IMR-90 (cell line): Measurements from ENCODE around the gene IL18R1. TPM values are rescaled to one million over a fixed set of nuclear protein-coding genes. Genes with fewer than 3 reads are reported as not detected.

Experiments
- ATAC-seq: fragments of 200-7000 bp; cut with Tn5 transposase; 2 replicates; pipeline ENCODE4 v1.9.1; 2020; ENCODE audit warnings: low read depth, mild to moderate bottlenecking, moderate library complexity
- BruUV-seq: library from RNA; stranded (reverse); fragments of 400-500 nt; replicated peaks from 2 replicates; lab custom pipeline; 2021; lab: Mats Ljungman, UMichigan
- CTCF ChIA-PET: fragments of 300-600 bp; formaldehyde crosslinking; extraction: SDS; loops from one replicate; lab custom pipeline; 2021; ENCODE audit warnings: antibody characterized with exemption; lab: Yijun Ruan, JAX
- POLR2A ChIA-PET: fragments of 300-600 bp; sonication (Branson Sonifier 250); formaldehyde crosslinking; loops from one replicate; lab custom pipeline; 2022; ENCODE audit warnings: antibody characterized with exemption; ENCODE audit not compliant: unreplicated experiment; lab: Charles Lee
- DNase-seq: peaks from one replicate; pipeline ENCODE4 v3.0.0; 2013
- H2AFZ ChIP-seq: replicated peaks from 2 replicates; pipeline ENCODE3; 2013; ENCODE audit warnings: low read length, mild to moderate bottlenecking; ENCODE audit not compliant: poor library complexity
- H2AK5ac ChIP-seq: 2 replicates; pipeline ENCODE4 v1.6.1; 2013; ENCODE audit warnings: low read depth, low read length, inconsistent platforms
- H2AK9ac ChIP-seq: replicated peaks from 2 replicates; pipeline ENCODE3; 2013; ENCODE audit warnings: mild to moderate bottlenecking, low read depth, low read length, moderate library complexity; ENCODE audit not compliant: poor library complexity
- H2BK120ac ChIP-seq: 2 replicates; pipeline ENCODE4 v1.6.1; 2013; ENCODE audit warnings: low read depth, low read length, inconsistent platforms
- H2BK15ac ChIP-seq: 3 replicates; pipeline ENCODE4 v1.6.1; 2013; ENCODE audit warnings: low read depth, low read length, inconsistent platforms
- H2BK20ac ChIP-seq: 2 replicates; pipeline ENCODE4 v1.6.1; 2013; ENCODE audit warnings: low read depth, mild to moderate bottlenecking, inconsistent platforms, low read length, moderate library complexity
- H2BK5ac ChIP-seq: 2 replicates; pipeline ENCODE4 v1.6.1; 2013; ENCODE audit warnings: mild to moderate bottlenecking, low read depth, low read length, inconsistent platforms; ENCODE audit not compliant: poor library complexity, severe bottlenecking
- H3K14ac ChIP-seq: replicated peaks from 2 replicates; pipeline ENCODE4 v1.6.1; 2013; ENCODE audit warnings: low read depth, low read length, inconsistent platforms
- H3K18ac ChIP-seq: 2 replicates; pipeline ENCODE4 v1.6.1; 2013; ENCODE audit warnings: low read depth, low read length, control low read depth
- H3K23ac ChIP-seq: 2 replicates; pipeline ENCODE4 v1.6.1; 2013; ENCODE audit warnings: low read depth, low read length, inconsistent platforms
- H3K27ac ChIP-seq: 2 replicates; pipeline ENCODE4 v1.5.1; 2013; ENCODE audit warnings: mild to moderate bottlenecking, control low read depth, low read length; ENCODE audit not compliant: insufficient read depth
- H3K27me3 ChIP-seq: 2 replicates; pipeline ENCODE4 v1.6.1; 2013; ENCODE audit warnings: low read length; ENCODE audit not compliant: control insufficient read depth, insufficient read depth
- H3K36me3 ChIP-seq: 2 replicates; pipeline ENCODE4 v1.6.1; 2013; ENCODE audit warnings: low read length, mixed read lengths; ENCODE audit not compliant: control insufficient read depth, insufficient read depth
- H3K4ac ChIP-seq: 2 replicates; pipeline ENCODE4 v1.6.1; 2013; ENCODE audit warnings: low read depth, low read length, inconsistent platforms
- H3K4me1 ChIP-seq: 2 replicates; pipeline ENCODE4 v1.6.1; 2013; ENCODE audit warnings: low read length, mixed read lengths; ENCODE audit not compliant: control insufficient read depth, insufficient read depth
- H3K4me2 ChIP-seq: 2 replicates; pipeline ENCODE4 v1.6.1; 2013; ENCODE audit warnings: low read depth, mild to moderate bottlenecking, control low read depth, low read length, moderate library complexity
- H3K4me3 ChIP-seq: 2 replicates; pipeline ENCODE4 v1.5.1; 2013; ENCODE audit warnings: low read depth, mild to moderate bottlenecking, control low read depth, low read length, moderate library complexity; ENCODE audit not compliant: insufficient read depth
- H3K56ac ChIP-seq: 2 replicates; pipeline ENCODE4 v1.6.1; 2013; ENCODE audit warnings: low read length, inconsistent platforms; ENCODE audit not compliant: insufficient read depth; ENCODE audit errors: extremely low read depth
- H3K79me1 ChIP-seq, 2 experiments: 2 replicates each; pipeline ENCODE4 v1.6.1; 2013; ENCODE audit warnings: low read length in 2 of 2, inconsistent platforms in 1 of 2, low read depth in 1 of 2
- H3K9ac ChIP-seq: 2 replicates; pipeline ENCODE4 v1.6.1; 2013; ENCODE audit warnings: low read depth, low read length, control low read depth
- H3K9me1 ChIP-seq: 2 replicates; pipeline ENCODE4 v1.6.1; 2013; ENCODE audit warnings: low read length, inconsistent platforms; ENCODE audit not compliant: insufficient read depth
- H3K9me3 ChIP-seq: 2 replicates; pipeline ENCODE4 v1.6.1; 2013; ENCODE audit warnings: low read length; ENCODE audit not compliant: control insufficient read depth, insufficient read depth
- H4K20me1 ChIP-seq: 2 replicates; pipeline ENCODE4 v1.6.1; 2013; ENCODE audit warnings: low read length, inconsistent platforms; ENCODE audit not compliant: insufficient read depth
- H4K5ac ChIP-seq: 2 replicates; pipeline ENCODE4 v1.6.1; 2013; ENCODE audit warnings: mild to moderate bottlenecking, low read depth, low read length, control low read depth
- H4K8ac ChIP-seq, 2 experiments: 2 replicates each; pipeline ENCODE4 v1.6.1; 2013; ENCODE audit warnings: low read depth in 2 of 2, low read length in 2 of 2, control low read depth in 1 of 2, inconsistent platforms in 1 of 2
- H4K91ac ChIP-seq: 2 replicates; pipeline ENCODE4 v1.6.1; 2013; ENCODE audit warnings: low read depth, low read length, inconsistent platforms; ENCODE audit not compliant: insufficient read depth
- CTCF ChIP-seq: conservative IDR thresholded peaks from 2 replicates; pipeline ENCODE4 v1.5.1; 2012; ENCODE audit warnings: mild to moderate bottlenecking, low read depth, low read length, improper control_type of control experiment
- MAFK ChIP-seq: IDR thresholded peaks from 2 replicates; pipeline ENCODE4 v1.6.1; 2012; ENCODE audit warnings: low read depth, low read length, improper control_type of control experiment
- MXI1 ChIP-seq: IDR thresholded peaks from 2 replicates; pipeline ENCODE4 v1.6.1; 2012; ENCODE audit warnings: low read depth, mild to moderate bottlenecking, low read length, moderate library complexity, borderline replicate concordance
- NFE2L2 ChIP-seq: fragments of 150-350 bp; IDR thresholded peaks from 2 replicates; pipeline ENCODE4 v1.6.1; 2016; ENCODE audit warnings: low read depth, mild to moderate bottlenecking, low read length
- POLR2A ChIP-seq: IDR thresholded peaks from 2 replicates; pipeline ENCODE4 v1.6.1; 2012; ENCODE audit warnings: mild to moderate bottlenecking, low read depth, low read length
- RAD21 ChIP-seq: IDR thresholded peaks from 2 replicates; pipeline ENCODE4 v1.6.1; 2012; ENCODE audit warnings: low read length, improper control_type of control experiment
- RCOR1 ChIP-seq: IDR thresholded peaks from 2 replicates; pipeline ENCODE4 v1.6.1; 2012; ENCODE audit warnings: mild to moderate bottlenecking, low read length, improper control_type of control experiment; ENCODE audit not compliant: insufficient replicate concordance
- SMC3 ChIP-seq: fragments of 150-350 bp; IDR thresholded peaks from 2 replicates; pipeline ENCODE4 v1.6.1; 2016; ENCODE audit warnings: low read depth, mild to moderate bottlenecking, antibody characterized with exemption, low read length, moderate library complexity
- USF2 ChIP-seq: fragments of 150-350 bp; IDR thresholded peaks from 2 replicates; pipeline ENCODE4 v1.6.1; 2017; ENCODE audit warnings: mild to moderate bottlenecking, antibody characterized with exemption, low read length, low read depth
- WGBS, 2 experiments: methylation state at CpG; one replicate each; pipeline versions ENCODE4 v1.1.5 to v1.1.7; 2013; ENCODE audit warnings: missing lambda C conversion rate in 2 of 2; ENCODE audit not compliant: insufficient read length in 1 of 2; ENCODE audit errors: extremely low coverage in 2 of 2; 5-methylcytosine and 5-hydroxymethylcytosine counted together
- dilution Hi-C: fragments of 300-500 bp; cut with HindIII; formaldehyde crosslinking; loops from one replicate; pipeline ENCODE4 v1.14.3; 2018; ENCODE audit warnings: low sequenced_read_pairs; ENCODE audit not compliant: unreplicated experiment
- in situ Hi-C: fragments of 300-500 bp; cut with MboI; formaldehyde crosslinking; loops from 3 replicates; pipeline ENCODE4 v1.14.3; 2019; ENCODE audit warnings: low sequenced_read_pairs, inconsistent platforms, mixed read lengths
- intact Hi-C: fragments of 100-400 bp; cut with micrococcal nuclease; formaldehyde crosslinking; loops from 2 replicates; pipeline ENCODE4 v1.10.0; 2022
- polyA plus RNA-seq, 3 experiments: library from polyadenylated mRNA; depleted of rRNA; stranded (reverse); fragments of >200 nt; gene quantifications; 2 replicates each; pipeline ENCODE4 v1.2.3, GENCODE V29; 2012; ENCODE audit warnings: low replicate concordance in 1 of 3
- total RNA-seq: library from RNA; depleted of rRNA; stranded (reverse); fragments of >200 nt; gene quantifications from 2 replicates; pipeline ENCODE4 v1.2.3, GENCODE V29; 2012

IL18R1 gene
- total and polyA plus RNA-seq, 2 of the 4 experiments (the other 2 are of a cell fraction), result 0.18 to 0.24 TPM

GRCh38 chr2:102422910-102423309, 67.3 kb downstream of the IL18R1 start, which contains the start of gene IL18RAP:
Gene IL18RAP, plus strand, starts transcription at chr2:102423160. Its CDS starts 118 bp downstream, at chr2:102423278.
- intact Hi-C loops, result no loop called here
- Histone ChIP-seq H3K9ac (no peak within 1 kb of the TSS), H2BK120ac (no peak within 1 kb of the TSS), H3K4me1 (no peaks in the 10 kb centered on the region), H3K79me1 (no peaks in the 10 kb centered on the region), H4K91ac (no peak within 1 kb of the TSS), H3K4me2 (no peak within 1 kb of the TSS), H3K9me1 (no peaks in the 10 kb centered on the region), H4K8ac (no peak within 1 kb of the TSS), H3K56ac (no peak within 1 kb of the TSS), H4K20me1 (no peaks in the 10 kb centered on the region), H4K5ac (no peak within 1 kb of the TSS), H3K18ac (no peak within 1 kb of the TSS), H3K4me3 (no peak within 1 kb of the TSS), H3K27me3 (peaks cover 24% of the 10 kb centered on the region), H2BK5ac (no peak within 1 kb of the TSS), H2AK5ac (no peak within 1 kb of the TSS), H3K14ac (no peak within 1 kb of the TSS), H2BK20ac (no peak within 1 kb of the TSS), H3K4ac (no peak within 1 kb of the TSS), H2AK9ac (no peak within 1 kb of the TSS), H2AFZ (no peak within 1 kb of the TSS), H3K27ac (no peak within 1 kb of the TSS), H2BK15ac (no peak within 1 kb of the TSS), H3K36me3 (no peaks in the 10 kb centered on the region), H3K23ac (no peak within 1 kb of the TSS), H3K9me3 (no peaks in the 10 kb centered on the region)
- no peak for TF ChIP-seq USF2
- TF ChIP-seq POLR2A, result no peak
- no peak for TF ChIP-seq RCOR1
- no peak for TF ChIP-seq MAFK
- no peak for TF ChIP-seq NFE2L2
- TF ChIP-seq SMC3, result no peak
- no peak for TF ChIP-seq CTCF
- TF ChIP-seq MXI1, result no peak
- no peak for TF ChIP-seq RAD21
- ATAC-seq (no peak), DNase-seq (no peak)
- BruUV-seq, result no TSS peak
- dilution Hi-C loops, result no loop called here
- in situ Hi-C loops, result no loop called here
- POLR2A ChIA-PET, result interaction anchor here (0.6 kb wide), 1 partner anchor 13 kb away, joined by 4 read pairs; no protein-coding TSS in a partner anchor
- CTCF ChIA-PET, result no interaction called here
- whole genome bisulfite sequencing, 2 experiments, result no CpG with 5 or more reads among the region's 3 CpGs
